ENCODE measurements around the gene LOC101059915.

The LOC101059915 gene

DNA sequence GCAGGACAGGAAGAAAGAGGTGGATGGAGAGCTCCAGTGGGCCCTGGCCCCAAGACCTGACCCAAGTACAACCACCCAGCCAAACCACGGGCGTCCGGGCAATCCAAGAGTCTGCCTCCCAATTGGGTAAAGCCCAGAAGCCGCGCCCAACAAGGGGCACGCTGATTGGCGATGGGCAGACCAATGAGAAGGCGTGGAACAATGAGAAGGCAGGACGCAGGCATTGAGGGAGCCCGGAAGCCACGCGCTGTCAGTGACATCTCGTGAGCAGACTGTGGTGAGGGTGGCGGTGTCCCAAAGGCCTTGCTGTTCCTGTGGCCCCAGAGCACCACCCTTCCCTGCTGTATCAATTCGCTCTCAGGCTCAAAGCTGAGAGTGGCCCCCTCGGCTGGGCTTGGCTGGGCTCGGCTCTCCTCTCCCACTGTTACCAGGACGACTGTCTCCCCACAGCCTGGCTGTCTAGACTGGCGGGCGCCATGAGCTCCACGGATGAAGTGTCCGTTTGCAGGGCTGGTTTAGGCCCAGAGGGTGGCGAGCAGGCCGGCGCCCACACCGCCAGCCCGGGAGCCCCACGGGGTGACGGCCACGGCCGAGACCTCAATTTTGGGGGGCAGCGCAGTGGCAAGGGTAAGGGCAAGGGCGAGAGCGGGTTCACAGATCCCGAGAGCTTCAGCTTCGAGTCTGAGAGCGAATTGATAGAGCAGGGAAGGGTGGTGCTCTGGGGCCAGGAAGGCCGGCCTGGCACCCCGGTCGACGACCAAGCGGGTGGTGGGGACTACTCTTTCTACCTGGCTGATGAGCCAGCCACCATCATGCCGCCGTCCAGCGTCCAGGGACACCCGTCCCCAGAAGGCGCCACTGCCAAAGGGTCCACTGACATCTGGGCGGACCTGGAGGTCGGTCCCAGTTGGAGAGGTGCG, at the start of gene LOC101059915:
LOC101059915 (plus strand) TSS at position 219 of the 920 bp plus-strand sequence.
- TF ChIP-seq, protein P1, sequence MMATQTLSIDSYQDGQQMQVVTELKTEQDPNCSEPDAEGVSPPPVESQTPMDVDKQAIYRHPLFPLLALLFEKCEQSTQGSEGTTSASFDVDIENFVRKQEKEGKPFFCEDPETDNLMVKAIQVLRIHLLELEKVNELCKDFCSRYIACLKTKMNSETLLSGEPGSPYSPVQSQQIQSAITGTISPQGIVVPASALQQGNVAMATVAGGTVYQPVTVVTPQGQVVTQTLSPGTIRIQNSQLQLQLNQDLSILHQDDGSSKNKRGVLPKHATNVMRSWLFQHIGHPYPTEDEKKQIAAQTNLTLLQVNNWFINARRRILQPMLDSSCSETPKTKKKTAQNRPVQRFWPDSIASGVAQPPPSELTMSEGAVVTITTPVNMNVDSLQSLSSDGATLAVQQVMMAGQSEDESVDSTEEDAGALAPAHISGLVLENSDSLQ (IDR thresholded peaks at IDR 0.05): no peak
- no peak for TF ChIP-seq ZNF384 (IDR thresholded peaks at IDR 0.05)
- no peak for TF ChIP-seq TARDBP (IDR thresholded peaks at IDR 0.05)
- DNase-seq (ENCODE audit: extremely low spot score): no peak
- POLR2A ChIA-PET: no interaction called here
- CTCF ChIA-PET: interaction anchor here (0.7 kb wide), 1 partner anchor 192 kb away, joined by 3 read pairs; no protein-coding TSS in a partner anchor

DNA sequence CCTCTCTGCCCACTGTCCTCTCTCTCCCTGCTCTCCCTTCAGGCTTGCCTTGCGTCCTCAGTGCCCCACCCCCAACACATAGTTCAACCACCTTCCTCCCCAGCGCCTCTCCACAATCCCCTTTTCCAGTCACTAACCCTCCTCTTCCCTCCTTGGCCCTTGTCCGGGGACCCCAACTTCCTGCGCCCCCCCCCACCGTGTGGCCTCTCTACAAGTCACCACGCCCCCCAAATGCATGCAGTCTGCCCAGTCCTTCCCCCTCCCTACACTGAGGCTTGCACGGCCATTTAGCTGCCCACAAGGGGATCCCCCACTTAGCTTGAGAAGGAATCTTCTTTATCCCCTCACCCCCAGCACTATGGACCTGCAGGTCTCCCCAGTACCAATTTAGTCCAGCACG, 49.6 kb upstream of the LOC101059915 start:
- ChIA-PET POLR2A (no interaction called here), CTCF (no interaction called here)
- DNase-seq (ENCODE audit: extremely low spot score): no peak
- no peak for TF ChIP-seq NFRKB (IDR thresholded peaks at IDR 0.05)
- TF ChIP-seq ARNT (IDR thresholded peaks at IDR 0.05): no peak
- no peak for TF ChIP-seq FOXK2 (IDR thresholded peaks at IDR 0.05)
- TF ChIP-seq ZNF384 (IDR thresholded peaks at IDR 0.05): no peak
- TF ChIP-seq CTBP1 (IDR thresholded peaks at IDR 0.05; ENCODE audit: borderline replicate concordance): no peak
- TF ChIP-seq SP1 (IDR thresholded peaks at IDR 0.05): no peak
- TF ChIP-seq BHLHE40 (IDR thresholded peaks at IDR 0.05; ENCODE audit: borderline replicate concordance): no peak
- TF ChIP-seq, protein P1 (IDR thresholded peaks at IDR 0.05): no peak
- no peak for TF ChIP-seq TARDBP (IDR thresholded peaks at IDR 0.05)
- TF ChIP-seq L3MBTL2 (conservative IDR thresholded peaks at IDR 0.05): no peak
- TF ChIP-seq FOXA1 (IDR thresholded peaks at IDR 0.05): no peak
- no peak for TF ChIP-seq FOXM1 (IDR thresholded peaks at IDR 0.05; ENCODE audit: borderline replicate concordance)
- no peak for TF ChIP-seq SUZ12 (IDR thresholded peaks at IDR 0.05)
- TF ChIP-seq HDGF (IDR thresholded peaks at IDR 0.05; ENCODE audit: borderline replicate concordance): no peak
- TF ChIP-seq LEF1 (IDR thresholded peaks at IDR 0.05; ENCODE audit: borderline replicate concordance): no peak
- no peak for TF ChIP-seq ELF4 (IDR thresholded peaks at IDR 0.05)

DNA sequence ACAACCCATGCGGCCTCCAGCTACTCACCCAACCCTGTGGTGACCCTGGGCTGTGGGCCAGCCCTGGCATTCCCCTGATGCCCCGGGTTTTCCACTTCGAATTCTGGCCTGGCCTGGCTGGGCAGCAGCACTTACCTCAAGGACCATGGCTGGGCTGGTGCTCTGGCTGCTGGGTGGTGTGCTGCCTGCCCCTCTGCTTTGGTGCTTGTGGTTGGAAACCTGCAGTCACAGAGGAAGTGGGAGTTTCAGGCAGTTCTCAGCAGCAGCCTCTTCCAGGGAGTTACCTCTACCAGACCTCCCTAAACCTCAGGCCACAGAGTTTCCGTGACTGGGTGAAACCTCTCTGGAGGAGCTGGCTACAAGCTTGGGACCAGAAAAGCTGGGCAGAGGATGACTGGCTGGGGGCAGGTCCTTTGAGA, 49.0 kb upstream of the LOC101059915 start, which contains the start of gene CXCR3:
CXCR3 (minus strand) TSS at position 209 of the 419 bp plus-strand sequence; CDS start at position 147, 62 bp downstream.
- DNase-seq (ENCODE audit: extremely low spot score): no peak
- ChIA-PET CTCF (no interaction called here), POLR2A (no interaction called here)
- no peak for TF ChIP-seq BHLHE40 (IDR thresholded peaks at IDR 0.05; ENCODE audit: borderline replicate concordance)
- no peak for TF ChIP-seq ELF4 (IDR thresholded peaks at IDR 0.05)
- no peak for TF ChIP-seq FOXA1 (IDR thresholded peaks at IDR 0.05)
- no peak for TF ChIP-seq L3MBTL2 (conservative IDR thresholded peaks at IDR 0.05)
- no peak for TF ChIP-seq LEF1 (IDR thresholded peaks at IDR 0.05; ENCODE audit: borderline replicate concordance)
- TF ChIP-seq ARNT (IDR thresholded peaks at IDR 0.05): no peak
- TF ChIP-seq, protein P1 (IDR thresholded peaks at IDR 0.05): no peak
- no peak for TF ChIP-seq ZNF384 (IDR thresholded peaks at IDR 0.05)
- no peak for TF ChIP-seq CTBP1 (IDR thresholded peaks at IDR 0.05; ENCODE audit: borderline replicate concordance)
- TF ChIP-seq SP1 (IDR thresholded peaks at IDR 0.05): no peak
- no peak for TF ChIP-seq HDGF (IDR thresholded peaks at IDR 0.05; ENCODE audit: borderline replicate concordance)
- TF ChIP-seq SUZ12 (IDR thresholded peaks at IDR 0.05): no peak
- no peak for TF ChIP-seq NFRKB (IDR thresholded peaks at IDR 0.05)
- no peak for TF ChIP-seq FOXK2 (IDR thresholded peaks at IDR 0.05)

DNA sequence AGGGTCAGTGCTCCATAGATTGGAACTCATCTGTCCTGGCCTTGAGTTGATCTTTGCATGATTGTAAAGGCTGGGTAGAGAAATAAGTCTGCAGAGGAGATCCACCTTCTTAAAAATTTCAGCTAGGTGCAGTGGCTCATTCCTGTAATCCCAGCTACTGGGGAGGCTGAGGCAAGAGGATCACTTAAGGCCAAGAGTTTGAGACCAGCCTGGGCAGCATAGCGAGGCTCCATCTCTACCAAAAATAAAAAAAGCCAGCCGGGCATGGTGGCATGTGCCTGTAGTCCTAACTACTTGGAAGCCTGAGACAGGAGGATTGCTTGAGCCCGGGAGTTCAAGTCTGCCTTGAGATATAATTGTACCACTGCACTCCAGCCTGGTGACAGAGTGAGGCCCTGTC, 48.6 kb upstream of the LOC101059915 start:
- CTCF ChIA-PET: no interaction called here
- no peak for TF ChIP-seq ARNT (IDR thresholded peaks at IDR 0.05)
- POLR2A ChIA-PET: no interaction called here
- DNase-seq (ENCODE audit: extremely low spot score): no peak

DNA sequence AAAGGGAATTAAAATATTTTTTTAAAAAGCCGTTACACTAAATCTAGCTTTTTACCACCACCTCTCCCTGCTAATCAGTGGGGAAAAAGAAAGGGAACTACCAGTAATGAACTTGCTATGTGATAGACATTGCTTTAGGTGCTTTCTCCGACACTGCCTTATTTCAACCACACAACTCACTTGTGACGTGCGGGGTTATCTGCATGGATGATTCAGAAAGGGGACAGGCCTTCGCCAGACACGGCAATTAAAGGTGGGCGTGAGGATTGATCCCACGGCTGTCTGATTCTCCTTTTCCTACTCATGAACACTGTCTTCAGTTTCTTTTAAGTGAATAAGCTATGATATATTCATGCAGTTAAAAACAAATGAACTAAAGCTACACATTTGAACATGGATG, 48.2 kb upstream of the LOC101059915 start:
- POLR2A ChIA-PET: no interaction called here
- TF ChIP-seq FOXK2 (IDR thresholded peaks at IDR 0.05) (no peak), ARNT (IDR thresholded peaks at IDR 0.05) (no peak), SP1 (IDR thresholded peaks at IDR 0.05) (no peak), ZNF384 (IDR thresholded peaks at IDR 0.05) (no peak), TARDBP (IDR thresholded peaks at IDR 0.05) (no peak), BHLHE40 (IDR thresholded peaks at IDR 0.05; ENCODE audit: borderline replicate concordance) (no peak), L3MBTL2 (conservative IDR thresholded peaks at IDR 0.05) (no peak)
- TF ChIP-seq, protein P1 (IDR thresholded peaks at IDR 0.05): no peak
- DNase-seq (ENCODE audit: extremely low spot score): no peak
- CTCF ChIA-PET: interaction anchor here (0.6 kb wide), 1 partner anchor 92 kb away, joined by 3 read pairs; no protein-coding TSS in a partner anchor

DNA sequence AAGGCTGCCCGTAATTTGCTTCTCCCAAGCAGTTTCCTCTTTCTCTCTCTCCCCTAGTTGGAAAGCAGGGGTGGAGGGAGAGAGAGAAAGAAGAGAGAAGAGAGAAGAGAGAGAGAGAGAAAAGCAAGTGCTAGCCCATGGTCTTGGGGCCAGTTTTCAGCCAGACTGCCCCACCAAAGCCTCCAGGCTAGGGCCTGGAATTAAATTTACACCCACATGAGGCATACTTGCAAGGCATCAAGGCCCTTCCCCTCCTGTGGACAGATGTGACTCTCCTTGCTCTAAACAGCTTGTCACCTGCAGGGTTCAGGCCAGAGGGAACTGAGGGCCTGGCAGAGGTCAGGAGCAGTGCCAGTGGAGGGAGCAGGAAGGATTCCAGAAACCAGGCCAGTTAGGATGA, 47.4 kb upstream of the LOC101059915 start:
- DNase-seq (ENCODE audit: extremely low spot score): no peak
- no peak for TF ChIP-seq FOXA1 (IDR thresholded peaks at IDR 0.05)
- TF ChIP-seq L3MBTL2 (conservative IDR thresholded peaks at IDR 0.05): no peak
- TF ChIP-seq LEF1 (IDR thresholded peaks at IDR 0.05; ENCODE audit: borderline replicate concordance): no peak
- TF ChIP-seq SP1 (IDR thresholded peaks at IDR 0.05): no peak
- TF ChIP-seq FOXK2 (IDR thresholded peaks at IDR 0.05): no peak
- TF ChIP-seq CTBP1 (IDR thresholded peaks at IDR 0.05; ENCODE audit: borderline replicate concordance): no peak
- TF ChIP-seq HDGF (IDR thresholded peaks at IDR 0.05; ENCODE audit: borderline replicate concordance): no peak
- TF ChIP-seq, protein P1 (IDR thresholded peaks at IDR 0.05): no peak
- no peak for TF ChIP-seq ELF4 (IDR thresholded peaks at IDR 0.05)
- no peak for TF ChIP-seq BHLHE40 (IDR thresholded peaks at IDR 0.05; ENCODE audit: borderline replicate concordance)
- no peak for TF ChIP-seq ZNF384 (IDR thresholded peaks at IDR 0.05)
- no peak for TF ChIP-seq TARDBP (IDR thresholded peaks at IDR 0.05)
- no peak for TF ChIP-seq ARNT (IDR thresholded peaks at IDR 0.05)
- no peak for TF ChIP-seq SUZ12 (IDR thresholded peaks at IDR 0.05)
- no peak for TF ChIP-seq NFRKB (IDR thresholded peaks at IDR 0.05)
- no peak for TF ChIP-seq FOXM1 (IDR thresholded peaks at IDR 0.05; ENCODE audit: borderline replicate concordance)
- POLR2A ChIA-PET: no interaction called here
- CTCF ChIA-PET: interaction anchor here (0.6 kb wide), 1 partner anchor 93 kb away, joined by 3 read pairs; no protein-coding TSS in a partner anchor
